Mammary epithelial cell (primary cell): ENCODE data around the gene LRP11.
"Not testable (repeated sequence)": the region's sequence is repeated elsewhere in the genome, so short reads cannot be mapped to it uniquely, and the experiment has no call there.

Source experiments
- EZH2 ChIP-seq: IDR thresholded peaks from 2 replicates; pipeline ENCODE4 v1.6.1; 2012; ENCODE audit warnings: low read length, inconsistent platforms, borderline replicate concordance
- TF ChIP-seq, protein P1 (sequence below), 2 donors: IDR thresholded peaks in 1 of 2; conservative IDR thresholded peaks in 1 of 2; 2 replicates each; pipeline ENCODE4 v1.5.1; 2011 to 2012; ENCODE audit warnings: inconsistent platforms in 2 of 2, low read length in 2 of 2, mild to moderate bottlenecking in 2 of 2, control low read depth in 1 of 2, low read depth in 1 of 2; ENCODE audit not compliant: insufficient read depth in 1 of 2; ENCODE audit errors: extremely low read depth in 1 of 2

DNA sequence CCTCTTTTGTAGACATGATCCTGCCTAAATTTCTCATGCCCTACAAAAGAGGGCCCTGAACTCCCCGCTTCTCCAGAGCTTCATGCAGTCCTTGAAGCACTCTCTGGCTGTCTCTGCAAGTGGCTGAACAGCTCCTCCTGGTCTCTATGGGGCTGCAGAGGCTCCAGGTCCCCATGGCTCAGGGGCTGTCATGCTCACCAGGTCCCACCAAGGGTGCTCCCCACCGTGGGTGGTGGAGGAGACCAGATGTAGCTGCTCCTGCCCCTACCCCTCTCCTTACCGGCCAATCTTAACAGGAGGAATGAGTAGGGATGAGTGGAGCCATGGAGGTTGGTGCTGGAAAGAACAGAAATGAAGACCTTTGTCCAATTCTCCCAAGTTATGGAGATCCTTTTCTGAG is 48.5 kb upstream of the LRP11 start:
- TF ChIP-seq, protein P1, sequence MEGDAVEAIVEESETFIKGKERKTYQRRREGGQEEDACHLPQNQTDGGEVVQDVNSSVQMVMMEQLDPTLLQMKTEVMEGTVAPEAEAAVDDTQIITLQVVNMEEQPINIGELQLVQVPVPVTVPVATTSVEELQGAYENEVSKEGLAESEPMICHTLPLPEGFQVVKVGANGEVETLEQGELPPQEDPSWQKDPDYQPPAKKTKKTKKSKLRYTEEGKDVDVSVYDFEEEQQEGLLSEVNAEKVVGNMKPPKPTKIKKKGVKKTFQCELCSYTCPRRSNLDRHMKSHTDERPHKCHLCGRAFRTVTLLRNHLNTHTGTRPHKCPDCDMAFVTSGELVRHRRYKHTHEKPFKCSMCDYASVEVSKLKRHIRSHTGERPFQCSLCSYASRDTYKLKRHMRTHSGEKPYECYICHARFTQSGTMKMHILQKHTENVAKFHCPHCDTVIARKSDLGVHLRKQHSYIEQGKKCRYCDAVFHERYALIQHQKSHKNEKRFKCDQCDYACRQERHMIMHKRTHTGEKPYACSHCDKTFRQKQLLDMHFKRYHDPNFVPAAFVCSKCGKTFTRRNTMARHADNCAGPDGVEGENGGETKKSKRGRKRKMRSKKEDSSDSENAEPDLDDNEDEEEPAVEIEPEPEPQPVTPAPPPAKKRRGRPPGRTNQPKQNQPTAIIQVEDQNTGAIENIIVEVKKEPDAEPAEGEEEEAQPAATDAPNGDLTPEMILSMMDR (conservative IDR thresholded peaks at IDR 0.05 in 1 of 2, IDR thresholded peaks at IDR 0.05 in 1 of 2; ENCODE audit: extremely low read depth in 1 of 2, insufficient read depth in 1 of 2, low read depth in 1 of 2, low read length in 2 of 2): not testable (repeated sequence)
- TF ChIP-seq EZH2: not testable (repeated sequence)
